Effector memory CD4-positive, alpha-beta T cell (primary cell): ENCODE measurements around the gene ERC2.
"Not testable (repeated sequence)": the region's sequence is repeated elsewhere in the genome, so short reads cannot be mapped to it uniquely, and the experiment has no call there.

Experiments used
- DNase-seq, 3 donors: peaks; one replicate each; pipeline ENCODE4 v3.0.0-alpha.2; 2020
- H3K27ac ChIP-seq: 2 replicates; pipeline ENCODE4 v1.7.0; 2013; ENCODE audit warnings: mild to moderate bottlenecking, low read length, moderate library complexity; ENCODE audit not compliant: insufficient read depth, poor library complexity, severe bottlenecking
- H3K27me3 ChIP-seq: replicated peaks from 2 replicates; pipeline ENCODE4 v1.7.0; 2013; ENCODE audit warnings: mild to moderate bottlenecking, low read length; ENCODE audit not compliant: insufficient read depth, control insufficient read depth, poor library complexity, severe bottlenecking
- H3K36me3 ChIP-seq: 2 replicates; pipeline ENCODE4 v1.7.0; 2013; ENCODE audit warnings: mild to moderate bottlenecking, low read length, moderate library complexity; ENCODE audit not compliant: control insufficient read depth, insufficient read depth
- H3K4me1 ChIP-seq: 2 replicates; pipeline ENCODE4 v1.7.0; 2013; ENCODE audit warnings: low read length, mild to moderate bottlenecking; ENCODE audit not compliant: control insufficient read depth, insufficient read depth, poor library complexity, severe bottlenecking
- H3K4me3 ChIP-seq: 2 replicates; pipeline ENCODE4 v1.7.0; 2013; ENCODE audit warnings: low read length, low read depth, mild to moderate bottlenecking; ENCODE audit not compliant: insufficient read depth, poor library complexity, severe bottlenecking
- H3K9me3 ChIP-seq: 2 replicates; pipeline ENCODE4 v1.7.0; 2013; ENCODE audit warnings: mild to moderate bottlenecking, low read length, moderate library complexity; ENCODE audit not compliant: control insufficient read depth

Gene ERC2

DNA sequence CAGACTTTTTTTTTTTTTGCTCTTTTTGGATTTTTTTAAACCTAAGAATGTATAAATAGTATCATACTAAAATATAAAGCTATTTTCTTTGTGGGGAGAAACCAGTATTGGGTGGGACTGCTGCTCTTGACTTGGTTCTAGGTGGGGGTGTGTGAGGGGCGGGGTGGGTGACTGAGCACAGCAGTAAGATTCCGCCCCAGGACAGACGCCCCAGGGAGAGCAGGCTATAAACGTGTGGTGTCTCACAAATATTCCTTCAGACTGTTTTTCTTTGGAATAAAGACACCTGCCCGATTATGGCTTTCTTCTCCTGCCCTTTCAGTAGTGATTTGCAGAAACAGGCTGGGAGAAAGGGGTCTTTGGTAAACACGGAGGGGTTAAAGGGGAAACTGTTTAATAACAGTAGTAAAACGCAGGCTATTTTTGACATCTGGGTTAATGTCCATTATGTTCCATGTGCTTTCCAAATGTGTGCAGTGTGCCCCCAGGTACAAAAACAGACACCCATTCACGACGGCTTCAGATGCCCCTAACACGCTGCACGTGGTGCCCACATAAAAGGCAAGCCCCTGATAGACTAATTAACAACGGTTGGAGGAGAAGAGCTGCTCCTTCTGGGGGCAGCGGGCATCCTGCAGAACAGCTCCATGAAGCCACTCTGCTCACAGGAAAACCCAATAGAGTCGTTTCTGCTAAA lies 952.6 kb downstream of the ERC2 start:
- no peak for DNase-seq
- Histone ChIP-seq H3K4me3 (no peak overlapping the region), H3K4me1 (no peaks in the 10 kb centered on the region), H3K27ac (no peak overlapping the region), H3K36me3 (no peaks in the 10 kb centered on the region), H3K27me3 (no peaks in the 10 kb centered on the region), H3K9me3 (no peaks in the 10 kb centered on the region)

DNA sequence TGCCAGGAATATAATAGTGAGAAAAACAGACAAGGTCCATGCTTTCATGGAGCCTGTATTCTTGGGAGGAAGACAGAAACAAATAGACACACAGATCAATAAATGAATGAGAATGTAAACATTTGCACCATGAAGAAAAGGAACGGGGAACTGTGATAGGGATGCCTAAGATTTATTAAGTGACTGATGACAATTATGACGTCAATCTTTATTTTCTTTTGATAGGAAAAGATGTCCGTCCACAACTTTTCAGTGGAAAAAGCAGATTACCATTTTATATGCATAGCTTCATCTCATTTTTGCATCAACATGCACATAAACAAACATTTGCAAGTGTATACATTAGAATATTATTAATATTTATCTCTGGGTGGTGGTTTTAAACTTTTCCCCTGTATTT lies 953.3 kb downstream of the ERC2 start:
- DNase-seq, result no peak
- Histone ChIP-seq H3K9me3 (no peaks in the 10 kb centered on the region), H3K4me1 (no peaks in the 10 kb centered on the region), H3K4me3 (no peak overlapping the region), H3K27me3 (no peaks in the 10 kb centered on the region), H3K27ac (no peak overlapping the region), H3K36me3 (no peaks in the 10 kb centered on the region)

DNA sequence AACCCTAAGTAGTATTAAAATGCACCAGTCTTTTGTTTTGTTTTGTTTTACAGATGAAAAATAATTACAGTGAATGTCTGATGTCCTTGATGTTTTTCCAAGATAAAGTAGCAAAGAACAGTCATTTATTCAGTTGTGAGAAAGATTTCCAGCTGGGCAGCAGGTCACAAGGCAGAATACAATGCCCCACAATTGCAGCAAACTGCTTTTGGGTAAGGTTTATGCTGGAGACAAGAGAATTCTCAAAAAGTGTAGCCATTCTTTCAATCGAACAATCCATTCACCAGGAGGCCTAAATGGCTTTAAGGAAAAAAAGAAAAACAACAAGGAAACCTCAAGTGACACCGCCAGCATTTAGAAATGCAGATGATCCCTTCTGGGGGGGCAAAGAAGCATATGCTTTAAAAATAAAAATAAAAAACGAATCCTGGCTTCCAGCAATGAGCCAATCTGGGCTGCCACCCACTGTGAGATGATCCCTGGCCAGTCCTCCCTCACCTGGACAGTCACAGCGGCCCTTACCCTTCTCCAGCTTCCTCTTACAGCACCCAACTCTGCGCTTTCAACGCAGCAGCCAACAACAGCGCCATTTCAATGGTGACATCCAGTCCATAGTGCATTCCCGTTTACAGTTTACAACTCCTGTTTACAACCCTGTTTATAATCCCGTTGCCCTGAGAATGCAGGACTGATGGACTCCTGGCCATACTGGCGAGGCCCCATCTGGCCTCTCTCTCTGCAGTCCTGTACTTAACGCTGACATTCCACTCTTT lies 955.5 kb downstream of the ERC2 start:
- Histone ChIP-seq H3K4me3 (no peak overlapping the region), H3K9me3 (no peaks in the 10 kb centered on the region), H3K36me3 (no peaks in the 10 kb centered on the region), H3K27me3 (no peaks in the 10 kb centered on the region), H3K4me1 (no peaks in the 10 kb centered on the region), H3K27ac (no peak overlapping the region)
- DNase-seq, result no peak

DNA sequence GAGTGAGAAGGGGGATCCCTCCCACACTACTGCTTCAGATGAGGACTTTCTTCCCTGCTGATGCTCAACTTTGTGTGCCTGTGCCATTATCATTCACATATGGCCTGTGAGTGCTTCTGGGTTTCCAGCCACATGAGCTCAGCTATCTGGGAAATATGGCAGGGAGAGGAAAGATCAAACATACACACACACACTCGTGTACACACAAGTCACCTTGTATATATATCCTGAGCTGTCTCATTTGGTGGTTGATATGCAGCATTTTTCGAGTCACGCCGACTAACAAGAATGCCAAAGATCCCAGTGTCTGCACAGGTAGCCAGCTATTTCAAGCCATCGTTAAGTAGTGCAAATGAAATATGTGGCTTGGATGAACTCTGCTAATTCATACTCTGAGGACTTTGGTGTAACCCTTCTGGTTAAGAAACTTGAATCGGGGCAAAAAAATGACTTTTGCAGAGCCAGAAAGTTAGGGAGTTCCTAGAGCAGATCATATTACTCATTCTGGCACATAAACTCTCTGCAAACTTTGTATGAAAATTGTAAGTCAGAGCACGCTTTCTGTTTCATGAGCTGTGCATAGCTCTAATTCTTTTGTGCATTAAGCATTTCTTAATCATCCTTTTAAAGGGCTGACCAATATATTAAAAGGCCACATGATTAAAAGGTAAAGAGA lies 956.2 kb downstream of the ERC2 start:
- H3K27me3 ChIP-seq, result no peaks in the 10 kb centered on the region
- no peaks in the 10 kb centered on the region for H3K36me3 ChIP-seq
- no peak overlapping the region for H3K27ac ChIP-seq
- H3K4me3 ChIP-seq, result no peak overlapping the region
- H3K9me3 ChIP-seq, result no peaks in the 10 kb centered on the region
- H3K4me1 ChIP-seq, result no peaks in the 10 kb centered on the region
- DNase-seq, result no peak

DNA sequence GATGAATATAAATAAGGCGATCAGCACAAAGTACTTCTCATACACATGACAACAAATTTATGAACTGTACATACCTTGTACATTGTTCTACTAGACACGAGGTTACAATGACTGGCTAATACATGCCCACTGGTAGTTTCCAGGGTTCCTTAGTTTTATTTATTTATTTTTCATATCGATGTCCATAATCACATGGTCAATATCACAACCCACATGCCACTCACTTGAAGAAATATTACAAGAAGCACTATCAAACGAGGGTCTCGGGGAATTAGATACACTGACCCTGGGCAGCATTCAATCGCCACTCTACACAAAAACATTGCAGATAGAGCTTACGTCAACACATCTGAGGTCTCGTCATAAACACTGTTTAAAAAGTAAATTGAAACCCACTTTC lies 959.9 kb downstream of the ERC2 start:
- H3K4me1 ChIP-seq, result no peaks in the 10 kb centered on the region
- no peaks in the 10 kb centered on the region for H3K27me3 ChIP-seq
- no peaks in the 10 kb centered on the region for H3K9me3 ChIP-seq
- no peak overlapping the region for H3K4me3 ChIP-seq
- DNase-seq, result no peak
- H3K27ac ChIP-seq, result no peak overlapping the region
- no peaks in the 10 kb centered on the region for H3K36me3 ChIP-seq

DNA sequence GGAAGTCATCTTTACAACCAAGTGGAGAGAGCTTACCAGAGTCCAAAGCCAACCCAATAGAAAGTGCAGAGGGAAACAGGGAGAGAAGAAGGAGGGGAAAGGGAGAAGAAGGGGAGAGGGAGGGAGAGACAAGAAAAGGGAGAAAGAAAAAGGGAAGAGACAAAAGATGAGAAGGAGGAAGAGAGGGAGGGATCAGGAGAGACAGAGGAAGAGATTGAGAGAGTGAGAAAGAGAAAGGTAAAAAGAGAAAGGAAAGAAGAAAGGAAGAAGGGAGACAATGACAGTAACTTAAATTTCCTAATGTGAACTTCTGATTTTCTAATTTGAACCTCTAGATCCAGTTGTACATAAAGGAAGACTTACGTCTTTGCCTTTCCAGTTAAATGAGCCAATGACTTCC lies 960.5 kb downstream of the ERC2 start:
- DNase-seq, result no peak
- Histone ChIP-seq H3K4me1 (no peaks in the 10 kb centered on the region), H3K4me3 (no peak overlapping the region), H3K36me3 (no peaks in the 10 kb centered on the region), H3K9me3 (no peaks in the 10 kb centered on the region), H3K27ac (no peak overlapping the region), H3K27me3 (no peaks in the 10 kb centered on the region)

DNA sequence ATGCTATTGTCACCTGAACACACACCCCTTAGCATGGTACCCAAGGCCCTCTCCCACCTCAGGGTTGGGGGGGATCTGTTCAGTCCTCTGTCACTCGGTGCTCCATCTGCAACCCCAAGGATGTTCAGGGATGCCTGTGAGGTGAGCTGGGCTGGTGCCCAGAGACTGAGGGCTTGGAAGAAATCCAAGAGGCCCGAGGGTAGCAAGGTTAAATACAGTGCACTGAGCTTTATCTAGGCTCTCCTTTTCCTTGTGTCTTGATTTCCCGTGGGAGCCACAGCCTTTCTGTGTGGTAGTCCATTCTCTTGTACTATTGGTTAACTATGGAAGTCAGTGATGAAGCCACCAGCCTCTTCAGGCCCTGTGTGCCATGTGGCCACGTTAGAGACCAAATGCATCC lies 962.5 kb downstream of the ERC2 start:
- no peak for DNase-seq
- H3K9me3 ChIP-seq, result no peaks in the 10 kb centered on the region
- H3K36me3 ChIP-seq, result no peaks in the 10 kb centered on the region
- H3K27ac ChIP-seq, result no peak overlapping the region
- no peaks in the 10 kb centered on the region for H3K27me3 ChIP-seq
- no peaks in the 10 kb centered on the region for H3K4me1 ChIP-seq
- H3K4me3 ChIP-seq, result no peak overlapping the region

DNA sequence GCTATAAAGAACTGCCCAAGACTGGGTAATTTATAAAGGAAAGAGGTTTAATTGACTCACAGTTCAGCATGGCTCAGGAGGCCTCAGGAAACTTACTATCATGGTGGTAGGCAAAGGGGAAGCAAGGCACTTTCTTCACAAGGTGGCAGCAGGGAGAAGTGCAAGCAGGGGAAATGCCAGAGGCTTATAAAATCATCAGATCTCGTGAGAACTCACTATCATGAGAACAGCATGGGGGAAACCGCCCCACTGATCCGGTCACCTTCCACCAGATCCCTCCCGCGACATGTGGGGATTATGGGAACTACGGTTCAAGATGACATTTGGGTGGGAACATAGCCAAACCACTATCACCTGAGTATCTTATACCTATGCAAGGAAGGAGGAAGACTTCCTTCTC lies 963.2 kb downstream of the ERC2 start:
- not testable (repeated sequence) for H3K36me3 ChIP-seq, H3K4me1 ChIP-seq, DNase-seq, H3K9me3 ChIP-seq, H3K27ac ChIP-seq, H3K4me3 ChIP-seq, H3K27me3 ChIP-seq

DNA sequence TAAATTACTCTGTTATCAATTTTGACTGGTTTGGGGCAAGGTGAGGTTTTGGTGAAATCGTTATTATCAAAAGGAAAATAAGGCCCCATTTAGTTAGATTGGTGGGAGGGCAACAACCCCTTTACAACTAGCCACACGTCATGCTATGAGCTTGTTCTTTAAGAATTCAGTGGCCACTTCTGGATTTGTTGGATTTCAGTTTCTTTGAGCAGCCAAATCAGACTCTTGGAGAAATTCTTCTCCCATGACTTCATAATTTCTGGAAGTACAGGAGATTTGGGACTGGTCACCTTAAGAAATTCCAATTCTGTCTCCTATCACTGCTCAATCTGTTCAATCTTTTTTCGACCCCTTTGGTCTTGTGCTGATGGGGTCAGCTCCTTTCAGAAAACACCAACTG lies 966.4 kb downstream of the ERC2 start:
- Histone ChIP-seq H3K36me3 (no peaks in the 10 kb centered on the region), H3K4me3 (no peak overlapping the region), H3K4me1 (no peaks in the 10 kb centered on the region), H3K27ac (no peak overlapping the region), H3K27me3 (no peaks in the 10 kb centered on the region), H3K9me3 (no peaks in the 10 kb centered on the region)
- DNase-seq, result no peak
